ENCODE results near the gene LRRC75A. TPM values are rescaled to one million over a fixed set of nuclear protein-coding genes. Genes with fewer than 3 reads are reported as not detected.
A peak's percentile ranks its signal among the peaks of the same experiment; 100 is the strongest.
"Not testable (repeated sequence)": the region's sequence is repeated elsewhere in the genome, so short reads cannot be mapped to it uniquely, and the experiment has no call there.

Gene LRRC75A
- total RNA-seq, 1 donor from 2014 or later: 1.7 TPM

DNA sequence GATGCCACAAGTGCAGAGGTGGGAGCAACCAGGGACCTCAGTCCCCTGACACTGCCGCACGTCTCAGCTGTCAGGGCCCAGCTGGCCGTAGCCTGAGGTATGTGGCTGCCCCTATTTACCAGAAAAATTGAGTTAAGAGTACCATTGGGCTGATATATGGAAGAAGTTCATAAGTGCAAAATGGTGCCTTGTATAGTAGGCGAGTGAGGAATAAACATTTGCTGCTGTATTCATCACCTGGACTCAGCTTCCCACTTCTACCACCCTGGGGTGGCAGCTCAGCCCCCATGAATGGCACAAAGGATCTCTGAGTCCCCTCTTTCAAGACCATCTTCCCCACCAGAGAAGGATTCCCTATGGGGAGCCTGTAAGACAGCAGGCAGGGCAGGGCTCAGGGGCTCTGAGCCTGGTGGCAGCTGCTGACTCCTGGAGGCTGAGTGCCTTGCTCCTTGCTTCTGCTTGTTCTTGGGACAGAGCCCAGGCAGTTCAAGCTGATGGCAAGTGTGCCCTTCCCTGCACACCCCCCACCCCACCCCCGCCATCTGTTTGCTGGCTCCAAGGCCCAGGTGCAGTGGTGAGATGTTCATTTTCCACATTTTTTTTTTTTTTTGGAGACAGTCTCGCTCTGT lies 47.6 kb downstream of the LRRC75A start:
- Histone ChIP-seq H3K4me3 (no peak overlapping the region), H3K36me3 (peaks cover 0 to 55% of the 10 kb centered on the region in 2 donors), H3K4me1 (peaks cover 53% of the 10 kb centered on the region), H3K9me3 (no peaks in the 10 kb centered on the region), H3K27me3 (no peaks in the 10 kb centered on the region), H3K27ac (no peak overlapping the region)
- TF ChIP-seq POLR2AphosphoS5 (IDR thresholded peaks at IDR 0.05; ENCODE audit: insufficient read depth in 1 of 2, low read depth in 1 of 2): no peak
- TF ChIP-seq POLR2A (IDR thresholded peaks at IDR 0.05): no peak
- no peak for DNase-seq (ENCODE audit: extremely low spot score in 2 of 2)
- intact Hi-C loops (cut with DNase I): no loop called here

DNA sequence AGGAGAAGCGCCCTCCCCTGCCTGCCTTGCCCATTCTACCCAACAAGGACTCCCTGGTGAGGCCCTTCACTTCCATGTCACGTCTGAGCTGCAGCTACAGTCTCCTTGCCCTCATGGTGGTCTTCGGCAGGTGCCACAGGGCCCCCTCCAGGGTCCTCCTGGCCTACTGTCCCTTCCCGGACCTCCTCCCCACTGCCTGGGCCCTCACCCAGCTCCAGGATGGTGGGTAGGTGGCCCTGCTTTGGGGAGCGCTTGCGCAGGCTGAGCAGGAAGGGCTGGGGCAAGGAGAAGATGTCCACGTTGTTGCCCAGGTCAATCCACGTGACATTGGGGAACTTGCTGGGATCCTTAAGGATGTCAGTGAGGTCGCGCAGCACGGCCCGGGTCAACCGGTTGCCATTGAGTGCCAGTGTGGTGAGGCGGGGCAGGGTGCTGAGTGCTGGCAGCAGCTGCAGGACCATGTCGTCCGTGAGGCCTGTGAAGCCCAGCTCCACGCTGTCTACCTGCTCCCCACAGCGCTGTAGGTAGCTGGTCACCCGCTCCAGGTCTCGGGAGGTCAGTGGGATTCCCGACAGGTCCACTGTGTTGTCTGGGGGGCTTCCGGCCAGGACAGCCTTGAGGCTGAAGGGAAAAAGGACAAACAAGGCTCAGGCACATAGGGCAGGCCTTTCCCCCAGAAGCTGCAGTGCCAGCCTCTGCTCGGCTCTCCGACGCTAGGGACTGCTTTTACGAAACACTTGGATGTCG lies 48.3 kb downstream of the LRRC75A start:
- Histone ChIP-seq H3K4me1 (peaks cover 55% of the 10 kb centered on the region), H3K4me3 (no peak overlapping the region), H3K27ac (no peak overlapping the region), H3K27me3 (no peaks in the 10 kb centered on the region), H3K9me3 (no peaks in the 10 kb centered on the region), H3K36me3 (peaks cover 0 to 49% of the 10 kb centered on the region in 2 donors)
- DNase-seq (ENCODE audit: extremely low spot score in 2 of 2): no peak
- intact Hi-C loops (cut with DNase I): no loop called here
- no peak for TF ChIP-seq POLR2AphosphoS5 (IDR thresholded peaks at IDR 0.05; ENCODE audit: insufficient read depth in 1 of 2, low read depth in 1 of 2)

DNA sequence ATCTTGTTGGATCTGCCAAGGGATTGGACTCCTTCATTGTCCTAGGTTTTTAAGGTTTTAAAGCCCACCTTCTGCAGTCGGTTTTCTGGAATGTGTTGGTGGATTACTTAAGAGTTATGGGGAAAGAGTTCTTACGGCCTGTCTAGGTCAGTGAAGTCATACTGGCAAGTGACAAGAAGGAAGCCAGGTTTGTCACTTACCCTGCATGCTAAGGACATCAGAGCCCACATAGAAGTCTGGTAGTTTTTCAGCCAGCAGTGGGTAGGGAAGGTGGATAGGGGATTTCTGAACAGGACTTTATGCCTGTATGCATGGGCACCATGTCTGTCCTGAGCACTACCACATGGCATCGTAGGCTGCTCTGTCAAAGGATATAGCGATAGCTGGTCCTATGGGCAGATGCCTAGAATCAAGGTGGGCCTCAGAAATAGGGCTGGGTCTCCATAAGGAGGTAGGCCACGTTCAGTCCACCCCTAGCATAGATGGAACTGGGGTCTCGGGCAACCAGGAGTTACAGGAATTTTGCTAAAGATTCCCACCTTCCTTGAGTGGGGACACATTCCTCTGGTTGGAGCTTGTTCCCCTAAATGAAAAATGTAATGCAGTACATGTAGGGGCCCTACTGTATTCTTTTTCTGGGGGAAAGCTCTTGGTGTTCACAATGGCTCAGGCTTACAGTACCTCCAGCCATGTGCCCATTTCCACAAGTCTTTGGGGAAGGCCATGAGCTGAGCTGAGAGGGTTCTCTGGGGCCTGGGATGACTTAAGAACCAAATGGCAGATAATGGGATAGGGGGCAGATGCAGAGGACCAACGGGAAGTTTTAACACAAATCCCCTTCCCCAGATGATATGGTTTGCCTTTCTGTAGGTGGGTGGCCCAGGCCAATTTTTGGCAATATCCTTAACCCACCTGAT lies 49.1 kb downstream of the LRRC75A start:
- peaks cover 61% of the 10 kb centered on the region for H3K4me1 ChIP-seq
- no peaks in the 10 kb centered on the region for H3K27me3 ChIP-seq
- TF ChIP-seq POLR2AphosphoS5 (IDR thresholded peaks at IDR 0.05; ENCODE audit: insufficient read depth in 1 of 2, low read depth in 1 of 2) (no peak), POLR2A (IDR thresholded peaks at IDR 0.05) (no peak)
- TF ChIP-seq, protein P1, sequence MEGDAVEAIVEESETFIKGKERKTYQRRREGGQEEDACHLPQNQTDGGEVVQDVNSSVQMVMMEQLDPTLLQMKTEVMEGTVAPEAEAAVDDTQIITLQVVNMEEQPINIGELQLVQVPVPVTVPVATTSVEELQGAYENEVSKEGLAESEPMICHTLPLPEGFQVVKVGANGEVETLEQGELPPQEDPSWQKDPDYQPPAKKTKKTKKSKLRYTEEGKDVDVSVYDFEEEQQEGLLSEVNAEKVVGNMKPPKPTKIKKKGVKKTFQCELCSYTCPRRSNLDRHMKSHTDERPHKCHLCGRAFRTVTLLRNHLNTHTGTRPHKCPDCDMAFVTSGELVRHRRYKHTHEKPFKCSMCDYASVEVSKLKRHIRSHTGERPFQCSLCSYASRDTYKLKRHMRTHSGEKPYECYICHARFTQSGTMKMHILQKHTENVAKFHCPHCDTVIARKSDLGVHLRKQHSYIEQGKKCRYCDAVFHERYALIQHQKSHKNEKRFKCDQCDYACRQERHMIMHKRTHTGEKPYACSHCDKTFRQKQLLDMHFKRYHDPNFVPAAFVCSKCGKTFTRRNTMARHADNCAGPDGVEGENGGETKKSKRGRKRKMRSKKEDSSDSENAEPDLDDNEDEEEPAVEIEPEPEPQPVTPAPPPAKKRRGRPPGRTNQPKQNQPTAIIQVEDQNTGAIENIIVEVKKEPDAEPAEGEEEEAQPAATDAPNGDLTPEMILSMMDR (IDR thresholded peaks at IDR 0.05): no peak
- intact Hi-C loops (cut with DNase I): no loop called here
- no peak overlapping the region for H3K27ac ChIP-seq
- DNase-seq (ENCODE audit: extremely low spot score in 2 of 2): no peak
- H3K36me3 ChIP-seq: peaks cover 0 to 41% of the 10 kb centered on the region in 2 donors
- H3K4me3 ChIP-seq: no peak overlapping the region
- H3K9me3 ChIP-seq: no peaks in the 10 kb centered on the region

DNA sequence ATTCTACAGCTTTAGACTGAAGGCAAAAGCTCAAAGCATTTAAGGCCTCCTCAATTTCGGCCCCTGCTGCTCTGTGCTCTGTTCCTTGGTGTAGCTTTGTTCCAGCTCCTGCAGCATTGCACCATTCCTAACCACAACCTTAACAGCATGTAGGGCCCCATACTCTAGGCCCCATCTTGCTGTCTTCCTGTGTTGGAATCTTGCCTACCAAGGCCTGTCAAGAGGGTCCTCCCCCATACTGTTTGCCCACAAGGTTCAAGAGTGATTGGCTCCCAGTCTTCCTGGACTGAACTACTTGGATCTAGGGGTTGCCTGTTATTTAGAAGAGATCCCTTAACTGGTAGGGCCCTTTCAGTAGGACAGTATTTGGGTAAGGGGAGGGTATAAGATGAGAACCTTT lies 49.9 kb downstream of the LRRC75A start:
- Histone ChIP-seq H3K4me3 (no peak overlapping the region), H3K4me1 (peaks cover 62% of the 10 kb centered on the region), H3K27me3 (no peaks in the 10 kb centered on the region), H3K36me3 (peaks cover 0 to 37% of the 10 kb centered on the region in 2 donors), H3K27ac (no peak overlapping the region), H3K9me3 (no peaks in the 10 kb centered on the region)
- DNase-seq (ENCODE audit: extremely low spot score in 2 of 2): no peak
- TF ChIP-seq, protein P1 (IDR thresholded peaks at IDR 0.05): no peak
- TF ChIP-seq POLR2A (IDR thresholded peaks at IDR 0.05) (no peak), POLR2AphosphoS5 (IDR thresholded peaks at IDR 0.05; ENCODE audit: insufficient read depth in 1 of 2, low read depth in 1 of 2) (no peak)
- intact Hi-C loops (cut with DNase I): no loop called here

DNA sequence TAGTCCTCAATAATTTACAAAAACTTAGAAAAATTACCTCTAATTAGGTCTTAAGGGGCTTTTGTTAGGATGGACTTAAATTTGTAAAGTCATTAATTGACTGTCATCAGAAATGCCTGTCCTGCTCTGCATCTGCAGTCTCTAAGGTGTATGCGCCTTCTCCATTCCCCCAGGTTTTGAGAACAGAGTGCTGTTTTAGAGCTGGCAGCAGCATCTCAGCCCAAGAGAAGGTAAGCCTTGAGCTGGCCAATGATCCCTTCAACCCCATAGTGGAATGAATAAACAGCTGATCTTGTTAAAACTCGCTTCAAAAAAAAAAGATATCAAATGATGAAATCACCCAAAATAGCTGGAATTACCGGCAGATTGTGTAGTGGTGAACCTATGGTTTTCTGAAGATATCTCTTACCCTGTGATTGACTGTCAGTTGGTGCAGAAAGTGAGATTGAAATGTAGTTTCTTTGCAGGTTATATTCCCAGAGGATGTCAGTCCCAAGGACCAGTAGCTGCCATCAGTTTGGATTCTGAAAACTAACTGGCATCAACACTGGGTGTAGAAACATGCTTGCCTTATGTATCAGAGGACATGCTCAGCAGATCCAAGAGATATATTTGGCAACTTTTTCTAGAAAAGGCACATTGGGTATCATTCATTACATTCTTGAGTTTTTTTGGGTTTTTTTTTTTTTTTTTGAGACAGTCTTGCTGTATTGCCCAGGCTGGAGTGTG lies 50.9 kb downstream of the LRRC75A start:
- H3K27me3 ChIP-seq: no peaks in the 10 kb centered on the region
- H3K27ac ChIP-seq: peak overlapping the region; percentile 94
- H3K4me3 ChIP-seq: no peak overlapping the region
- TF ChIP-seq POLR2AphosphoS5 (IDR thresholded peaks at IDR 0.05; ENCODE audit: insufficient read depth in 1 of 2, low read depth in 1 of 2): no peak
- TF ChIP-seq, protein P1 (IDR thresholded peaks at IDR 0.05): no peak
- no peak for TF ChIP-seq POLR2A (IDR thresholded peaks at IDR 0.05)
- no peak for DNase-seq (ENCODE audit: extremely low spot score in 2 of 2)
- no peaks in the 10 kb centered on the region for H3K9me3 ChIP-seq
- intact Hi-C loops (cut with DNase I): no loop called here
- peaks cover 0 to 37% of the 10 kb centered on the region in 2 donors for H3K36me3 ChIP-seq
- peaks cover 62% of the 10 kb centered on the region for H3K4me1 ChIP-seq

DNA sequence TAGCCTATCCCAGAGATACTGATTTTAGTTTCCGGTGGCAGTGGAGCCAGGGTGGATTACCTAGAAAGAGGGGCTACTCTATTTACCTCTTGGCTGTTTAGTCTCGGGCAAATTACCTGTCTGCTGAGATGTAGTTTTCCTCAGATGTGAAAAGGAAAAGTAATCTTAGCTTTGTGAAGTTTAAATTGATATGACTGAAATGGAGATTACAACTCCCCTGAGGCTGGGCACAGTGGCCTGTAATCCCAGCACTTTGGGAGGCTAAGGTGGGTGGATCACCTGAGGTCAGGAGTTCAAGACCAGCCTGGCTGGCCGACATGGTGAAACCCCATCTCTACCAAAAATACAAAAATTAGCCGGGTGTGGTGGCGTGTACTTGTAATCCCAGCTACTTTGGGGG lies 51.6 kb downstream of the LRRC75A start:
- DNase-seq (ENCODE audit: extremely low spot score in 2 of 2); intact Hi-C loops (cut with DNase I); H3K27me3 ChIP-seq; H3K9me3 ChIP-seq: not testable (repeated sequence)
- H3K27ac ChIP-seq: peak overlapping the region; percentile 94
- peak overlapping the region; percentile 74 to 95 for H3K4me3 ChIP-seq
- peaks cover 62% of the 10 kb centered on the region for H3K4me1 ChIP-seq
- peaks cover 0 to 37% of the 10 kb centered on the region in 2 donors for H3K36me3 ChIP-seq

Measured in vagina (tissue), 2 donors.